HEK293T (cell line): Measurements from ENCODE around the gene RPL39.

Source experiments
- BHLHE40 ChIP-seq: fragments of 450-650 bp; IDR thresholded peaks from 2 replicates; pipeline ENCODE4 v1.6.1; 2016; ENCODE audit warnings: mild to moderate bottlenecking, moderate library complexity, borderline replicate concordance
- ELF4 ChIP-seq: fragments of 450-650 bp; IDR thresholded peaks from 2 replicates; pipeline ENCODE4 v1.6.1; 2017; ENCODE audit warnings: antibody characterized with exemption
- FOXA1 ChIP-seq: fragments of 450-650 bp; IDR thresholded peaks from 2 replicates; pipeline ENCODE4 v1.6.1; 2016; ENCODE audit warnings: mild to moderate bottlenecking
- FOXM1 ChIP-seq: fragments of 450-650 bp; IDR thresholded peaks from 2 replicates; pipeline ENCODE4 v1.6.1; 2017; ENCODE audit warnings: mild to moderate bottlenecking, borderline replicate concordance
- HDGF ChIP-seq: fragments of 450-650 bp; IDR thresholded peaks from 2 replicates; pipeline ENCODE4 v1.6.1; 2017; ENCODE audit warnings: antibody characterized with exemption, borderline replicate concordance
- LEF1 ChIP-seq: fragments of 450-650 bp; IDR thresholded peaks from 2 replicates; pipeline ENCODE4 v1.6.1; 2017; ENCODE audit warnings: mild to moderate bottlenecking, borderline replicate concordance
- NFRKB ChIP-seq: fragments of 450-650 bp; IDR thresholded peaks from 2 replicates; pipeline ENCODE4 v1.6.1; 2016; ENCODE audit warnings: mild to moderate bottlenecking, moderate library complexity
- SP1 ChIP-seq: fragments of 450-650 bp; IDR thresholded peaks from 2 replicates; pipeline ENCODE4 v1.6.1; 2017
- SUZ12 ChIP-seq: fragments of 450-650 bp; IDR thresholded peaks from 2 replicates; pipeline ENCODE4 v1.6.1; 2016; ENCODE audit warnings: mild to moderate bottlenecking
- TF ChIP-seq, protein P1 (sequence below): fragments of 450-650 bp; IDR thresholded peaks from 2 replicates; pipeline ENCODE4 v1.6.1; 2016

GRCh38 chrX:119778829-119779228 is 12.6 kb downstream of the RPL39 start:
- TF ChIP-seq BHLHE40 (no peak), LEF1 (no peak), NFRKB (no peak), ELF4 (no peak), HDGF (no peak), SUZ12 (no peak), FOXA1 (no peak), SP1 (no peak), FOXM1 (no peak)
- TF ChIP-seq, protein P1, sequence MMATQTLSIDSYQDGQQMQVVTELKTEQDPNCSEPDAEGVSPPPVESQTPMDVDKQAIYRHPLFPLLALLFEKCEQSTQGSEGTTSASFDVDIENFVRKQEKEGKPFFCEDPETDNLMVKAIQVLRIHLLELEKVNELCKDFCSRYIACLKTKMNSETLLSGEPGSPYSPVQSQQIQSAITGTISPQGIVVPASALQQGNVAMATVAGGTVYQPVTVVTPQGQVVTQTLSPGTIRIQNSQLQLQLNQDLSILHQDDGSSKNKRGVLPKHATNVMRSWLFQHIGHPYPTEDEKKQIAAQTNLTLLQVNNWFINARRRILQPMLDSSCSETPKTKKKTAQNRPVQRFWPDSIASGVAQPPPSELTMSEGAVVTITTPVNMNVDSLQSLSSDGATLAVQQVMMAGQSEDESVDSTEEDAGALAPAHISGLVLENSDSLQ = no peak
